ENCODE results near the gene ITGB7.
"Not testable (repeated sequence)": the region's sequence is repeated elsewhere in the genome, so short reads cannot be mapped to it uniquely, and the experiment has no call there.

DNA sequence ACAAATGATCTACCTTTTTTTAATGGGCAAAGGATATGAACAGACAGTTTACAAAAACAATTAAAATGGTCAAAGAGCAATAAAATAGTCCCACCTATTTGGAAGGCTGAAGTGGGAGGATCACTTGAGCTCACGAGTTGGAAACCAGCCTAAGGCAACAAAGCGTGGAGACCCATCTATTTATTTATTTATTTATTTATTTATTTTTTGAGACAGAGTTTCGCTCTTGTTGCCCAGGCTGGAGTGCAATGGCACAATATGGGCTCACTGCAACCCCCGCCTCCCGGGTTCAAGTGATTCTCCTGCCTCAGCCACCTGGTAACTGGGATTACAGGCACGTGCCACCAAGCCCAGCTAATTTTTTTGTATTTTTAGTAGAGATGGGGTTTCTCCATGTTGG lies 29.6 kb downstream of the ITGB7 start:
- not testable (repeated sequence) for TF ChIP-seq POLR2AphosphoS5 (IDR thresholded peaks at IDR 0.05); CTCF (IDR thresholded peaks at IDR 0.05); EP300 (IDR thresholded peaks at IDR 0.05); POLR2A (IDR thresholded peaks at IDR 0.05; ENCODE audit: low read depth)
